Esophagus squamous epithelium (tissue), 4 donors: ENCODE results near the gene CCNY.
A peak's percentile ranks its signal among the peaks of the same experiment; 100 is the strongest.

Experiments
- POLR2A ChIP-seq, 4 donors: fragments of 450-650 bp; IDR thresholded peaks; one replicate each; pipeline ENCODE4 v1.6.1; 2017; ENCODE audit warnings: antibody characterized with exemption in 4 of 4, mild to moderate bottlenecking in 4 of 4, moderate library complexity in 3 of 4
- TF ChIP-seq, protein P1 (sequence below), 6 experiments: fragments of 450-650 bp in 4 of 6; fragments of 200-600 bp in 2 of 6; sonication (generic) in 2 of 6; IDR thresholded peaks; one replicate each; pipeline ENCODE4 v1.5.1; 2016 to 2019; ENCODE audit warnings: antibody characterized with exemption in 6 of 6, mild to moderate bottlenecking in 4 of 6, moderate library complexity in 4 of 6

DNA sequence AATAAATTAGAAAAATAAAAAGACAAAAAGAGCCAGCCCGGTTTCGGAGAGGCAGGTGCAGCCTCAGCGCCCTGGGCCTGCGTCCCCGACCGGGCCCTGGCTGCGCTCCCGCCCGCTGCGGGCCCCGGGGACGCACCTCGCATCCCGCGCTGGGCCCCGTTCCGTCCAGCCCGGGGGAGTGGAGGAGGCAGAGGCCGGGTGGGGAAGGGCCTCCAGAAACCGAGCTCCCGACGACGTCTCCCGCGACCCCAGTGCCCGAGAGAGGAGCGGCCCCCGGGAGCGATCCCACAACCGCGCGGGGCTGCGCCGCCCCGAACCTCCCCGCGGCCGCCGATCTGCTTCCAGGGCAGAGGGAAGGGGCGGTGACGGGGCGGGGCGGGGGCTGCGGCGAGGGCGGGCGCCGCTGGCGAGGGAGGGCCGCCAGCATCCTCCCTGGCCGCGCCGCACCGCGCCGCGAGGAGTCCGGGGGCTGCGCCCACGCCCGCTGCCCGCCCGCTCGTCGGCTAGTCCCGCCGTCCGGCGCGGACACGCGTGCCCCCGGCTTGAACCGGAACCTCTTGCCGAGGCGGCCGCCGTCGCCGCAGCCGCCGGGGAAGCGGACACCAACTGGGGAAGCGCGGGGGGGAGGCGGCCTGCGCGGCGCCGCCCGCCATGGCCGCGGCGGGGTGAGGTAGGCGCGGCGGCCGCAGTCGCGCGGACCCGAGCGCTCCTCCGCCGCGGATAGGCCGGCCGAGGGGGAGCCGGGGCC, at the start of gene CCNY:
- TF ChIP-seq, protein P1, sequence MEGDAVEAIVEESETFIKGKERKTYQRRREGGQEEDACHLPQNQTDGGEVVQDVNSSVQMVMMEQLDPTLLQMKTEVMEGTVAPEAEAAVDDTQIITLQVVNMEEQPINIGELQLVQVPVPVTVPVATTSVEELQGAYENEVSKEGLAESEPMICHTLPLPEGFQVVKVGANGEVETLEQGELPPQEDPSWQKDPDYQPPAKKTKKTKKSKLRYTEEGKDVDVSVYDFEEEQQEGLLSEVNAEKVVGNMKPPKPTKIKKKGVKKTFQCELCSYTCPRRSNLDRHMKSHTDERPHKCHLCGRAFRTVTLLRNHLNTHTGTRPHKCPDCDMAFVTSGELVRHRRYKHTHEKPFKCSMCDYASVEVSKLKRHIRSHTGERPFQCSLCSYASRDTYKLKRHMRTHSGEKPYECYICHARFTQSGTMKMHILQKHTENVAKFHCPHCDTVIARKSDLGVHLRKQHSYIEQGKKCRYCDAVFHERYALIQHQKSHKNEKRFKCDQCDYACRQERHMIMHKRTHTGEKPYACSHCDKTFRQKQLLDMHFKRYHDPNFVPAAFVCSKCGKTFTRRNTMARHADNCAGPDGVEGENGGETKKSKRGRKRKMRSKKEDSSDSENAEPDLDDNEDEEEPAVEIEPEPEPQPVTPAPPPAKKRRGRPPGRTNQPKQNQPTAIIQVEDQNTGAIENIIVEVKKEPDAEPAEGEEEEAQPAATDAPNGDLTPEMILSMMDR (IDR thresholded peaks at IDR 0.05), result no peak
- peak in 2 of 4 donors; percentile 57 to 78 for TF ChIP-seq POLR2A (IDR thresholded peaks at IDR 0.05)
